ENCODE results near the gene TRAP1.

The TRAP1 gene

DNA sequence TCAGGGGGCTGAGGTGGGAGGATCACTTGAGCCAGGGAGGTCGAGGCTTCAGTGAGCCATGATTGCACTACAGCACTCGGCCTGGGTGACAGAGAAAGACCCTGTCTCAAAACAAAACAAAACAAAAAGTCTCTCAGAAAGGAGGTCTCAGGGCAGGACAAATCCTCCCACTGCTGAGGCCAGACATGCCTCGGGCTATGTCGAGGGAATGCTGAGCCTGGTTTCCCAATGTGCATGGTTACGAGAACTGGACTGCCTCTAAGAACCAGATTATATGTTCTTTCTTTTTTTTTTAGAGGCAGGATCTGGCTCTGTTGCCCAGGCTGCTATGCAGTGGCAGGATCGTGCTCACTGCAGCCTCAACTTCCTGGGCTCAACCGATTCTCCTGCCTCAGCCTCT, 27.6 kb downstream of the TRAP1 start:
- TF ChIP-seq ZBTB7A (IDR thresholded peaks at IDR 0.05; ENCODE audit: low read depth) = no peak
- TF ChIP-seq RAD21 (IDR thresholded peaks at IDR 0.05; ENCODE audit: low read depth) = no peak
- no peak for TF ChIP-seq CREB1 (IDR thresholded peaks at IDR 0.05; ENCODE audit: low read depth)
- TF ChIP-seq NFIC (IDR thresholded peaks at IDR 0.05) = no peak
- TF ChIP-seq TCF12 (IDR thresholded peaks at IDR 0.05; ENCODE audit: low read depth) = no peak
- TF ChIP-seq, protein P1, sequence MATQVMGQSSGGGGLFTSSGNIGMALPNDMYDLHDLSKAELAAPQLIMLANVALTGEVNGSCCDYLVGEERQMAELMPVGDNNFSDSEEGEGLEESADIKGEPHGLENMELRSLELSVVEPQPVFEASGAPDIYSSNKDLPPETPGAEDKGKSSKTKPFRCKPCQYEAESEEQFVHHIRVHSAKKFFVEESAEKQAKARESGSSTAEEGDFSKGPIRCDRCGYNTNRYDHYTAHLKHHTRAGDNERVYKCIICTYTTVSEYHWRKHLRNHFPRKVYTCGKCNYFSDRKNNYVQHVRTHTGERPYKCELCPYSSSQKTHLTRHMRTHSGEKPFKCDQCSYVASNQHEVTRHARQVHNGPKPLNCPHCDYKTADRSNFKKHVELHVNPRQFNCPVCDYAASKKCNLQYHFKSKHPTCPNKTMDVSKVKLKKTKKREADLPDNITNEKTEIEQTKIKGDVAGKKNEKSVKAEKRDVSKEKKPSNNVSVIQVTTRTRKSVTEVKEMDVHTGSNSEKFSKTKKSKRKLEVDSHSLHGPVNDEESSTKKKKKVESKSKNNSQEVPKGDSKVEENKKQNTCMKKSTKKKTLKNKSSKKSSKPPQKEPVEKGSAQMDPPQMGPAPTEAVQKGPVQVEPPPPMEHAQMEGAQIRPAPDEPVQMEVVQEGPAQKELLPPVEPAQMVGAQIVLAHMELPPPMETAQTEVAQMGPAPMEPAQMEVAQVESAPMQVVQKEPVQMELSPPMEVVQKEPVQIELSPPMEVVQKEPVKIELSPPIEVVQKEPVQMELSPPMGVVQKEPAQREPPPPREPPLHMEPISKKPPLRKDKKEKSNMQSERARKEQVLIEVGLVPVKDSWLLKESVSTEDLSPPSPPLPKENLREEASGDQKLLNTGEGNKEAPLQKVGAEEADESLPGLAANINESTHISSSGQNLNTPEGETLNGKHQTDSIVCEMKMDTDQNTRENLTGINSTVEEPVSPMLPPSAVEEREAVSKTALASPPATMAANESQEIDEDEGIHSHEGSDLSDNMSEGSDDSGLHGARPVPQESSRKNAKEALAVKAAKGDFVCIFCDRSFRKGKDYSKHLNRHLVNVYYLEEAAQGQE (IDR thresholded peaks at IDR 0.05; ENCODE audit: low read depth) = no peak
- no peak for TF ChIP-seq EP300 (IDR thresholded peaks at IDR 0.05; ENCODE audit: borderline replicate concordance)
- TF ChIP-seq CEBPB (IDR thresholded peaks at IDR 0.05) = no peak
- TF ChIP-seq, protein P2, sequence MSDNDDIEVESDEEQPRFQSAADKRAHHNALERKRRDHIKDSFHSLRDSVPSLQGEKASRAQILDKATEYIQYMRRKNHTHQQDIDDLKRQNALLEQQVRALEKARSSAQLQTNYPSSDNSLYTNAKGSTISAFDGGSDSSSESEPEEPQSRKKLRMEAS (IDR thresholded peaks at IDR 0.05) = no peak
- TF ChIP-seq EGR1 (IDR thresholded peaks at IDR 0.05) = no peak
- no peak for TF ChIP-seq TAF1 (IDR thresholded peaks at IDR 0.05; ENCODE audit: low read depth)
- TF ChIP-seq, protein P3, sequence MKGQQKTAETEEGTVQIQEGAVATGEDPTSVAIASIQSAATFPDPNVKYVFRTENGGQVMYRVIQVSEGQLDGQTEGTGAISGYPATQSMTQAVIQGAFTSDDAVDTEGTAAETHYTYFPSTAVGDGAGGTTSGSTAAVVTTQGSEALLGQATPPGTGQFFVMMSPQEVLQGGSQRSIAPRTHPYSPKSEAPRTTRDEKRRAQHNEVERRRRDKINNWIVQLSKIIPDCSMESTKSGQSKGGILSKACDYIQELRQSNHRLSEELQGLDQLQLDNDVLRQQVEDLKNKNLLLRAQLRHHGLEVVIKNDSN (IDR thresholded peaks at IDR 0.05) = no peak
- TF ChIP-seq TEAD4 (IDR thresholded peaks at IDR 0.05) = no peak
- TF ChIP-seq YY1 (IDR thresholded peaks at IDR 0.05; ENCODE audit: low read depth) = no peak
- no peak for TF ChIP-seq FOXM1 (IDR thresholded peaks at IDR 0.05; ENCODE audit: borderline replicate concordance, low read depth)

DNA sequence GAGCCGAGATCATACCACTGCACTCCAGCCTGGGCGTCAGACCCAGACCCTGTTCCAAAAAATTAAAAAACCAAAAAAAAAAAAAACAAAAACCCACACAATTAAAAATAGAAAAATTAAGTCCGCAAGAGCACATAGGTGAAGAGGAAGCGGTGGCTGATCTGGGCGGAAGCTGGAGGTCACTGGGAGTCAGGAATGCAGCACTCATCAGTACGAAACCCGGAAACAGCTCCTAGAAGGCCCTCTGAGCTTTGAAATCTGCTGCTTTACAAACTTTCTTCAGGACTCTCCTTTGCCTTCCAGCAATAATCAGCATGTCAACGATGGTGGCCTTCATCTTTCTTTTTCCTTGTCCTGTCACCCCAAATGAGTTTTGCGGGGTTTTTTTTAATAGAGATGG, 29.5 kb downstream of the TRAP1 start:
- no peak for TF ChIP-seq TCF12 (IDR thresholded peaks at IDR 0.05; ENCODE audit: low read depth)

DNA sequence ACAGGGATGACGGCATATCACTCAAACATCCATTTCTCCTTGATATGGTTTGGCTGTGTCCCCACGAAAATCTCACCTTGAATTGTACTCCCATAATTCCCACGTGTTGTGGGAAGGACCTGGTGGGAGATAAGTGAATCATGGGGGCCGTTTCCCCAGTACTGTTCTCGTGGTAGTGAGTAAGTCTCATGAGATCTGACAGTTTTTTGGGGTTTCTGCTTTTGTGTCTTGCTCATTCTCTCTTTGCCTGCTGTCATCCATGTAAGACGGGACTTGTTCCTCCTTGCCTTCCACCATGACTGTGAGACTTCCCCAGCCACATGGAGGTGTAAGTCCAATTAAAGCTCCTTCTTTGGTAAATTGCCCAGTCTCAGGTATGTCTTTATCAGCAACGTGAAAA, 30.3 kb downstream of the TRAP1 start:
- TF ChIP-seq YY1 (IDR thresholded peaks at IDR 0.05; ENCODE audit: low read depth) = no peak
- TF ChIP-seq RAD21 (IDR thresholded peaks at IDR 0.05; ENCODE audit: low read depth) = no peak
- TF ChIP-seq EGR1 (IDR thresholded peaks at IDR 0.05) = no peak
- TF ChIP-seq, protein P3 (IDR thresholded peaks at IDR 0.05) = no peak
- no peak for TF ChIP-seq NFIC (IDR thresholded peaks at IDR 0.05)
- no peak for TF ChIP-seq CREB1 (IDR thresholded peaks at IDR 0.05; ENCODE audit: low read depth)
- no peak for TF ChIP-seq FOXM1 (IDR thresholded peaks at IDR 0.05; ENCODE audit: borderline replicate concordance, low read depth)
- TF ChIP-seq TCF12 (IDR thresholded peaks at IDR 0.05; ENCODE audit: low read depth) = no peak
- TF ChIP-seq CEBPB (IDR thresholded peaks at IDR 0.05) = no peak
- TF ChIP-seq, protein P2 (IDR thresholded peaks at IDR 0.05) = no peak
- no peak for TF ChIP-seq TEAD4 (IDR thresholded peaks at IDR 0.05)
- TF ChIP-seq, protein P1 (IDR thresholded peaks at IDR 0.05; ENCODE audit: low read depth) = no peak
- TF ChIP-seq EP300 (IDR thresholded peaks at IDR 0.05; ENCODE audit: borderline replicate concordance) = no peak
- no peak for TF ChIP-seq TAF1 (IDR thresholded peaks at IDR 0.05; ENCODE audit: low read depth)
- no peak for TF ChIP-seq ZBTB7A (IDR thresholded peaks at IDR 0.05; ENCODE audit: low read depth)

DNA sequence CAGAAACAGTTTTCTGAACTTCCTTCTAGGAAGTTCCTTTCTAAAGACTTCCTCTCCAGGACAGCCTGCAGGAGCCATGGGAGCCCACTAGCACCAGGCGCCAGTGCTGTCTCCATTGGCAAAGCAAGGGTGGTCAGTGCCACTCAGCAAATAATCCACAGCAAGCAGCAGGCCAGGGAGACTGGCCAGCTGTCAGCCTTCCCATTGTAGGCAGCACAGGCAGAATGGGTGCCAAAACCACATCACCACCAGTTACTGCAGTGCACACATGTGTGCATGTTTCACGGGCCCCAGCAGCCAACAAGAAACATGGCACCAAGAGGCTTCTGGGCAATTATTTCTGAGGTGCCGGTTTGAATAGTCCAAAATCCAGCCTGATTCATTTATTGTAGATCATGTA, 36.1 kb downstream of the TRAP1 start:
- TF ChIP-seq, protein P1 (IDR thresholded peaks at IDR 0.05; ENCODE audit: low read depth) = no peak
- TF ChIP-seq RAD21 (IDR thresholded peaks at IDR 0.05; ENCODE audit: low read depth) = no peak

DNA sequence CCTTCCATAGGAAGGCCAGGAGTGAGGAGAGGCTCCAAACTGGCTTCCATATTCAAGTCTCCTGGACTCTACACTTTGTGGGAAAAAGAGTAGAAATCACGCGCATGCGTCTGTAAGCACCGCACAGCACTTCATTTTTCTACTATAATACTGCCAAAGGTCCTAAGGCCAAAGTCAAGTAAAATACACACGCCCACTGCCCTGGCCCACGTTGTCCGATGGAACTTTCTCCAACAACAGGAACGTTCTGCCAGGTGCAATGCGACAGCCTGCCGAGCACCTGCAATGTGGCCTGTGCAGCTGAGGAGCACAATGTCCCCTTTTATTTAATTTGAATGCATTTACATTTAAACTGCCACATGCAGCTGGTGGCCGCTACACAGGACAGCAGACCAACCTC, 39.3 kb downstream of the TRAP1 start:
- no peak for TF ChIP-seq TAF1 (IDR thresholded peaks at IDR 0.05; ENCODE audit: low read depth)
- no peak for TF ChIP-seq ZBTB7A (IDR thresholded peaks at IDR 0.05; ENCODE audit: low read depth)
- TF ChIP-seq, protein P1 (IDR thresholded peaks at IDR 0.05; ENCODE audit: low read depth) = no peak
- TF ChIP-seq CREB1 (IDR thresholded peaks at IDR 0.05; ENCODE audit: low read depth) = no peak
- no peak for TF ChIP-seq YY1 (IDR thresholded peaks at IDR 0.05; ENCODE audit: low read depth)
- TF ChIP-seq, protein P2 (IDR thresholded peaks at IDR 0.05) = no peak
- TF ChIP-seq CEBPB (IDR thresholded peaks at IDR 0.05) = no peak
- no peak for TF ChIP-seq FOXM1 (IDR thresholded peaks at IDR 0.05; ENCODE audit: borderline replicate concordance, low read depth)
- TF ChIP-seq NFIC (IDR thresholded peaks at IDR 0.05) = no peak
- TF ChIP-seq EP300 (IDR thresholded peaks at IDR 0.05; ENCODE audit: borderline replicate concordance) = no peak
- TF ChIP-seq TEAD4 (IDR thresholded peaks at IDR 0.05) = no peak
- no peak for TF ChIP-seq EGR1 (IDR thresholded peaks at IDR 0.05)
- TF ChIP-seq TCF12 (IDR thresholded peaks at IDR 0.05; ENCODE audit: low read depth) = no peak
- TF ChIP-seq RAD21 (IDR thresholded peaks at IDR 0.05; ENCODE audit: low read depth) = no peak
- TF ChIP-seq, protein P3 (IDR thresholded peaks at IDR 0.05) = no peak
